ENCODE measurements around the gene CACNA1D.

The CACNA1D gene

DNA sequence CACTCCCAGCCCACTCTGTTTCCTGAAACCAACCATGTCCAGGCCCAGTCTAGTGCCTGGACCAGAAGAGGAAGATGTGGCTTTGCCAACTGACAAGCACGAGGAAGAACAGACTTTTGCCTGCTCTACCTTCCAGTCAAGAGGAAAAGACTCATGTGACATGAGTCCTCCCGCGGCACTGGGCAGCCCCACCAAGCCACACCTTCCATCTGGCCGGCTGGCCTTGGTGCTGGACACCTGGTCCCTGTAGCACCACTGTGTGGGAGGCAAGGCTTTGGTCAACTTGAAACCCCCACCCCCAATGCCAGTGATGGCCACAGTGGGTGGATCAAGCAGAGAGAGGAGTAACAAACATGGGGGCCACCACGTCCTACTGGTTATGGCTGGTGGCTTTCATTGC is 339.3 kb downstream of the CACNA1D start:
- Histone ChIP-seq H3K36me3 (ENCODE audit: low read length) (peaks cover 8% of the 10 kb centered on the region; the same call in 1 of the 2 replicates), H2AFZ (ENCODE audit: low read depth, low read length, severe bottlenecking) (no peak overlapping the region), H3K27me3 (ENCODE audit: low read length) (no peaks in the 10 kb centered on the region), H3K27ac (ENCODE audit: low read depth, low read length) (no peak overlapping the region), H3F3A (ENCODE audit: insufficient read depth) (no peaks in the 10 kb centered on the region), H3K9me2 (replicated peaks; ENCODE audit: insufficient read depth, low read length) (no peaks in the 10 kb centered on the region), H3K4me2 (ENCODE audit: low read depth, low read length, poor library complexity, severe bottlenecking) (no peak overlapping the region), H3K9ac (ENCODE audit: low read length) (no peak overlapping the region), H3K9me3 (ENCODE audit: insufficient read depth, low read length) (no peaks in the 10 kb centered on the region), H4K20me1 (ENCODE audit: low read depth, low read length) (no peaks in the 10 kb centered on the region), H3K79me2 (ENCODE audit: insufficient read depth, low read length) (peaks cover 12% of the 10 kb centered on the region; the same call in 1 of the 2 replicates), H3K4me3 (ENCODE audit: insufficient read depth, low read length, poor library complexity, severe bottlenecking) (no peak overlapping the region)
- no peak for TF ChIP-seq EZH2phosphoT487 (conservative IDR thresholded peaks at IDR 0.05; ENCODE audit: low read length)
- TF ChIP-seq, protein P1, sequence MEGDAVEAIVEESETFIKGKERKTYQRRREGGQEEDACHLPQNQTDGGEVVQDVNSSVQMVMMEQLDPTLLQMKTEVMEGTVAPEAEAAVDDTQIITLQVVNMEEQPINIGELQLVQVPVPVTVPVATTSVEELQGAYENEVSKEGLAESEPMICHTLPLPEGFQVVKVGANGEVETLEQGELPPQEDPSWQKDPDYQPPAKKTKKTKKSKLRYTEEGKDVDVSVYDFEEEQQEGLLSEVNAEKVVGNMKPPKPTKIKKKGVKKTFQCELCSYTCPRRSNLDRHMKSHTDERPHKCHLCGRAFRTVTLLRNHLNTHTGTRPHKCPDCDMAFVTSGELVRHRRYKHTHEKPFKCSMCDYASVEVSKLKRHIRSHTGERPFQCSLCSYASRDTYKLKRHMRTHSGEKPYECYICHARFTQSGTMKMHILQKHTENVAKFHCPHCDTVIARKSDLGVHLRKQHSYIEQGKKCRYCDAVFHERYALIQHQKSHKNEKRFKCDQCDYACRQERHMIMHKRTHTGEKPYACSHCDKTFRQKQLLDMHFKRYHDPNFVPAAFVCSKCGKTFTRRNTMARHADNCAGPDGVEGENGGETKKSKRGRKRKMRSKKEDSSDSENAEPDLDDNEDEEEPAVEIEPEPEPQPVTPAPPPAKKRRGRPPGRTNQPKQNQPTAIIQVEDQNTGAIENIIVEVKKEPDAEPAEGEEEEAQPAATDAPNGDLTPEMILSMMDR (IDR thresholded peaks at IDR 0.05; ENCODE audit: insufficient read depth, low read length, poor library complexity, severe bottlenecking): no peak

DNA sequence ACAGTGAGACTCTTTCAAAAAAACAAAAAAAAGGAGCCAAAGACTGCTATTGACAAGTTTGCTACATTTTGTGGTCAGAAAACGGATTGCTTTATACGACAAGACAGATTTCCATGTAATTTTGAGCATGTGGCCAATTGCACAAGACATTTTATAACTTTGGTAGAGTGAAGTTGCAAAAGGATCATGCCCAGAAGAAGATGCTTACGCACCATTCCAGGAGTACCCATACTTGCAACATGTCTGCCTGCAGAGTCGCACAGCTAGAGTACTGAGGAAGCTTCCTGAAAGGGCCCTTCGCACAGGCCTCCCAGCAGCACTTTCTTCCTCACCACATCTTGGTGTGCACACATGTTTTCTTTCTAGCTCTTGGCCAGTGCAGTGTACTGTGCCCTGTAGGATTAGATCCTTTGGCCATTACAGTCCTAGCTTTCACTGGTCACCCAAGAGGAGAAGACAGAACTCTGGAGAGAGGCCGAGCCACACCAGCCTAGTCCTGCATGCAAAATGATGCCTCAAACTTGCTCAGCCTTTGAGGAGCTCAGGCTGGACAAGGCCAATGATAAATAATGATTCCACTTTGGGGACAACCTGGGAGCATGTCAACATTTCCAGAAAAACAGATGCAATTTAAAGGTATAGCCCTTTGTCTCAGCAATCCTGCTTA is 340.2 kb downstream of the CACNA1D start:
- Histone ChIP-seq H3K9me3 (ENCODE audit: insufficient read depth, low read length) (no peaks in the 10 kb centered on the region), H3K79me2 (ENCODE audit: insufficient read depth, low read length) (peaks cover 9% of the 10 kb centered on the region; the same call in 1 of the 2 replicates), H3K27ac (ENCODE audit: low read depth, low read length) (no peak overlapping the region), H3K27me3 (ENCODE audit: low read length) (no peaks in the 10 kb centered on the region), H2AFZ (ENCODE audit: low read depth, low read length, severe bottlenecking) (no peak overlapping the region), H3F3A (ENCODE audit: insufficient read depth) (no peaks in the 10 kb centered on the region), H3K9me2 (replicated peaks; ENCODE audit: insufficient read depth, low read length) (no peaks in the 10 kb centered on the region), H4K20me1 (ENCODE audit: low read depth, low read length) (no peaks in the 10 kb centered on the region), H3K9ac (ENCODE audit: low read length) (no peak overlapping the region), H3K36me3 (ENCODE audit: low read length) (peaks cover 9% of the 10 kb centered on the region; the same call in 1 of the 2 replicates), H3K4me3 (ENCODE audit: insufficient read depth, low read length, poor library complexity, severe bottlenecking) (no peak overlapping the region), H3K4me2 (ENCODE audit: low read depth, low read length, poor library complexity, severe bottlenecking) (no peak overlapping the region)
- TF ChIP-seq EZH2phosphoT487 (conservative IDR thresholded peaks at IDR 0.05; ENCODE audit: low read length): no peak
- TF ChIP-seq, protein P1 (IDR thresholded peaks at IDR 0.05; ENCODE audit: insufficient read depth, low read length, poor library complexity, severe bottlenecking): no peak

DNA sequence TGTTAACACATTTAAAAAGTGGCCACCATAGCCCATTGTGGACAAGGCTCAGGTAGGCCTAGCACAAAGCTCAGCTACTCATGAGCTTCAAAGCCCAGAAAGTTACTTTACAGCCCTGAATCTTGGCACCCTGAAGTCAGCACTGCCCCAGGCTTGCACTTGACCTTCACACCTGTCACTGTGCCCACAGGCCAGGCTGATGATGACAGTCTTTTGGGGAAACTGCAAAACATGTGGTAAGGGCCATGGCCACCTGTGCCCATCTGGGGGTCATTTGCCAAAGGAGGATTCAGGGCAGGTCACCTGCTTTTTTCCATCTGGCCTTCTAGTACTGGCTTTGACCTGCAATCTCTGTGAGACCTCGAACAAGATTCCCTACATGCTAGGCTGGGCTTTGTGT is 340.8 kb downstream of the CACNA1D start:
- Histone ChIP-seq H4K20me1 (ENCODE audit: low read depth, low read length) (no peaks in the 10 kb centered on the region), H3K27ac (ENCODE audit: low read depth, low read length) (no peak overlapping the region), H3F3A (ENCODE audit: insufficient read depth) (no peaks in the 10 kb centered on the region), H3K79me2 (ENCODE audit: insufficient read depth, low read length) (peaks cover 10% of the 10 kb centered on the region; the same call in 1 of the 2 replicates), H3K9ac (ENCODE audit: low read length) (no peak overlapping the region), H2AFZ (ENCODE audit: low read depth, low read length, severe bottlenecking) (no peak overlapping the region), H3K4me2 (ENCODE audit: low read depth, low read length, poor library complexity, severe bottlenecking) (no peak overlapping the region), H3K27me3 (ENCODE audit: low read length) (no peaks in the 10 kb centered on the region), H3K4me3 (ENCODE audit: insufficient read depth, low read length, poor library complexity, severe bottlenecking) (no peak overlapping the region), H3K9me3 (ENCODE audit: insufficient read depth, low read length) (no peaks in the 10 kb centered on the region), H3K9me2 (replicated peaks; ENCODE audit: insufficient read depth, low read length) (no peaks in the 10 kb centered on the region), H3K36me3 (ENCODE audit: low read length) (peaks cover 13% of the 10 kb centered on the region; the same call in 1 of the 2 replicates)
- TF ChIP-seq EZH2phosphoT487 (conservative IDR thresholded peaks at IDR 0.05; ENCODE audit: low read length): no peak
- TF ChIP-seq, protein P1 (IDR thresholded peaks at IDR 0.05; ENCODE audit: insufficient read depth, low read length, poor library complexity, severe bottlenecking): no peak

Data from SU-DHL-6 (cell line).